GM18907 (cell line): ENCODE measurements around the gene KRTAP8-1.

Experiments
- ATAC-seq: cut with Tn5 transposase; IDR thresholded peaks from one replicate; pipeline ENCODE4 v1.9.1; 2021; ENCODE audit warnings: mild to moderate bottlenecking, moderate library complexity; ENCODE audit not compliant: unreplicated experiment

Gene KRTAP8-1, protein sequence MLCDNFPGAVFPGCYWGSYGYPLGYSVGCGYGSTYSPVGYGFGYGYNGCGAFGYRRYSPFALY

DNA sequence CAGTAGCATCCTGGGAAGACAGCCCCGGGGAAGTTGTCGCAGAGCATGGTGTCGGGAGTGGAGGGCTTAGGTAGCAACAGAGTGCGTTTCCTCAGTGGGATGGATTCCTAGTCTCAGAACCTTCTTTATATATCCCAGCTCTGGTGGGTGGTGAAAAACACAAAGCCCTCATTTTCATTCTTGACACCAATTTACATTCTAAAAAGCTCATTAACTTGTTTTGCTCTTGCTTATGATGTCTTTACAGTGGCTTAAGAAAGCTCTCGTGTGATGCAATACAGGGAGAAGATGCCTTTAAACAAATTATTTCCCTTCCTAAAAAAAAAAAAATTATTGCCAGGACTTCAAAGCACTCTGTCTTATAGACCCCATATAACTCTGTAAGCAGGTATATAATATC lies at the start of gene KRTAP8-1:
Gene KRTAP8-1, minus strand, starts transcription at position 101 of the 400 bp plus-strand sequence. Its CDS starts 54 bp downstream, at position 47.
- ATAC-seq = no peak

GRCh38 chr21:30847627-30848500 lies 34.8 kb upstream of the KRTAP8-1 start:
- ATAC-seq = no peak

- no peak for ATAC-seq
These were observed 29.9 kb upstream of the KRTAP8-1 start for GRCh38 chr21:30842990-30843389.

GRCh38 chr21:30839304-30839703 lies 26.2 kb upstream of the KRTAP8-1 start:
- ATAC-seq = no peak

DNA sequence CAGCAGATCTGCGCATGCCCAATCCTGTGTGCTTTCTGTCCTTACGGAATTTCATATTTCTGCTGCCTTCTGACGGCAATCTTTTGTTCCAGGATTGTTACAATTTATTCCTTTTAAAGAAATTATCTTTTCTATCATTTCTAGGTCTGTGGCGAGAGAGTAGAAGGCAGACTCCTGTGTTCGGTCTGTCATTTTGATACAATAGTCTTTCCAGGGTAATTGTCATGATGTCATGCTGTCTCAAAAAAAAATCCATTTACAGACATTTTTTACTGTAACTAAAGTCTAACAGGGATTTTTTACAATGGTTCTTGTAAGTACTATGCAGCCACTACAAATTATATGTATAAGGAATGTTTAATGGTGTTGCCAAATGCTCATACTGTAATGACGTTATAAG lies 25.5 kb upstream of the KRTAP8-1 start:
- ATAC-seq = no peak

- ATAC-seq = no peak
These were observed 18.2 kb upstream of the KRTAP8-1 start for GRCh38 chr21:30831194-30831765.

DNA sequence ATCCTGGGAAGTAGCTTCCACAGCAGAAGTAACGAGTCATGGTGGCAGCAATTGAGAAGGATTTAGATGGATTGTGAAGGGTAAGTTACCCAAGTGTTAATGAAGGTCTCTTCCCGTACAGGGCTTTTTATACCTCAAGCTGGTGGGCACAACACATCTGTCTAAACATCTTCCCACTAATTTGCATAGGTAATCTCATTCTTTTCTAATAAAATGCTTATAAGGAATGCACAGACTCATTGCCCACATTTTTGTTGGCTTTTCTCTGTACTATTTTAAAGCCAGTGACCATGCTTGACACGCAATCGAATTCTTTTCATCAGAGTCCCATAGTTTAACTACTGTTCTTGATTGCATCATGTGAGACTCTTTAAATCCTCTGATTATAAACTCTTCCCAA lies 16.6 kb upstream of the KRTAP8-1 start, which contains the start of gene KRTAP7-1:
Gene KRTAP7-1, minus strand, starts transcription at position 101 of the 400 bp plus-strand sequence. Its CDS starts 61 bp downstream, at position 40.
- ATAC-seq = no peak

- ATAC-seq = no peak
These were observed 6.0 kb upstream of the KRTAP8-1 start for GRCh38 chr21:30818837-30819610.

DNA sequence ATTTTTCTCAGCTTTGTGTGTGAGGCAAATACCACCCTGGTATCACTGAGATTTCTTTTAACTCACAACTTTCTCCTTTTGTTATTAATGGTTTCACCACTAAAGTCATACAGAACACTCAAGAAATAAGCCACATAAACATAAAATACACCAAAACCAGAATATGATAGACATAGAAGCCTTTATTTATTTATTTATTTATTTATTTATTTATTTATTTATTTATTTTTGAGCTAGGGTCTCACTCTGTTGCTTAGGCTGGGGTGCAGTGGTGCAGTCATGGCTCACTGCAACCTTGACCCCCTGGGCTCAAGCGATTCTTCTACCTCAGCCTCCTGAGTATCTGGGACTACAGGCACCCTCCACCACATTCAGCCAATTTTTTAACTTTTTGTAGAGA lies 12.5 kb downstream of the KRTAP8-1 start:
- ATAC-seq = no peak

GRCh38 chr21:30793581-30794314 lies 19.3 kb downstream of the KRTAP8-1 start:
- no peak for ATAC-seq

GRCh38 chr21:30779249-30779648 lies 33.8 kb downstream of the KRTAP8-1 start:
- no peak for ATAC-seq

DNA sequence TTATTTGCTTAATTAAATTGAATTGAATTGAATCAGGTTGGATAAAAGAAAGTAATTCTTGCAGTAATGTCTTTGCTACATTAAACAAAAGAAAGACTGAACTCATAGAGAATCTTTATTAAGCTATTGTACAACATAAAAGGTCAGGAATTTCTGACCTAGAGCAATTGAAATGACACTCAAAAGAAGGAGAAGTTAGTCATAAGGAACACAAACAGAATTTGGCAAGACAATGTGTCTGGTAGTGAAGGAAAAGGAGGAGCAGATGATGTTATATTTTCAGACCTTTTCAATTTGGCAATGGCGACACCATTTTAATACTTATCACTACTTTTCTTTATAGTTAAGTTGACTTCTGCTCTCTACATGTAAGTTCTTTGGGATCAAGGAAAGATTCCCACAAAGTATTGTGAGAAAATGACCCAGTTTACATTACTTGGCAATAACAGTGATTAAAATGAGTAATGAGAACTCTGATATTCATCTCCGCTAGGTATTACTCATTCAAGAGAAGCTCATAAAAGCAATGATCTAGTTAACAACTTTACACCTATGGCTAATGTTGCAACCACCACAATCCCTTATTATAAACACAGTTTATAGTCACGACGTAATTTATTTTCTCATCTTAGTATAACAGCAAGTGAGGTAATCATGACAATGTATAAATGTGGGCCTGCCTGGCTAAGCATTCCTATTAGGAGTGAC lies 43.2 kb downstream of the KRTAP8-1 start:
- no peak for ATAC-seq
